Fibroblast of lung (primary cell): ENCODE results near the gene ZMYM5. TPM values are rescaled to one million over a fixed set of nuclear protein-coding genes. Genes with fewer than 3 reads are reported as not detected.

Experiments used
- DNase-seq, 2 donors: peaks; one replicate each; pipeline versions ENCODE4 v3.0.0 to v3.0.0-alpha.2; 2010; ENCODE audit warnings: low read depth in 2 of 2
- H2AFZ ChIP-seq: 2 replicates; pipeline ENCODE4 v1.5.1; 2012; ENCODE audit warnings: low read length, control low read depth, inconsistent platforms
- H3K27ac ChIP-seq: 2 replicates; pipeline ENCODE4 v1.5.1; 2011; ENCODE audit warnings: low read length, control low read depth; ENCODE audit not compliant: insufficient read depth
- H3K27me3 ChIP-seq: 2 replicates; pipeline ENCODE4 v1.5.1; 2011; ENCODE audit warnings: mild to moderate bottlenecking, low read length; ENCODE audit not compliant: control insufficient read depth, insufficient read depth
- H3K36me3 ChIP-seq: 2 replicates; pipeline ENCODE4 v1.5.1; 2011; ENCODE audit warnings: low read length; ENCODE audit not compliant: control insufficient read depth, insufficient read depth
- H3K4me1 ChIP-seq: 2 replicates; pipeline ENCODE4 v1.5.1; 2011; ENCODE audit warnings: low read length; ENCODE audit not compliant: control insufficient read depth, insufficient read depth; ENCODE audit errors: extremely low read depth
- H3K4me2 ChIP-seq: 2 replicates; pipeline ENCODE4 v1.5.1; 2011; ENCODE audit warnings: low read length, control low read depth; ENCODE audit not compliant: insufficient read depth; ENCODE audit errors: extremely low read depth
- H3K4me3 ChIP-seq, 4 experiments: fragments of 200-600 bp in 1 of 4; sonication (generic) in 1 of 4; replicated peaks in 1 of 4; 2 replicates each; pipeline ENCODE4 v1.5.1; 2011 to 2016; ENCODE audit warnings: low read length in 4 of 4, low read depth in 3 of 4, mild to moderate bottlenecking in 3 of 4, control low read depth in 2 of 4, inconsistent platforms in 1 of 4, mixed read lengths in 1 of 4; ENCODE audit not compliant: insufficient read depth in 1 of 4; ENCODE audit errors: control extremely low read depth in 1 of 4
- H3K79me2 ChIP-seq: 2 replicates; pipeline ENCODE4 v1.5.1; 2012; ENCODE audit warnings: mild to moderate bottlenecking, low read length, inconsistent platforms; ENCODE audit not compliant: control insufficient read depth, insufficient read depth
- H3K9ac ChIP-seq: 2 replicates; pipeline ENCODE4 v1.5.1; 2011; ENCODE audit warnings: mild to moderate bottlenecking, low read length, control low read depth; ENCODE audit not compliant: insufficient read depth
- H3K9me3 ChIP-seq: 2 replicates; pipeline ENCODE4 v1.5.1; 2012; ENCODE audit warnings: low read depth, low read length; ENCODE audit not compliant: control insufficient read depth, insufficient read depth
- H4K20me1 ChIP-seq: 2 replicates; pipeline ENCODE4 v1.5.1; 2011; ENCODE audit warnings: low read length; ENCODE audit not compliant: control insufficient read depth, insufficient read depth; ENCODE audit errors: extremely low read depth
- CTCF ChIP-seq, 2 donors: IDR thresholded peaks in 1 of 2; conservative IDR thresholded peaks in 1 of 2; 1 replicate in 1 of 2; 2 replicates in 1 of 2; pipeline ENCODE4 v1.5.1; 2011 to 2012; ENCODE audit warnings: low read length in 2 of 2, control low read depth in 1 of 2, inconsistent platforms in 1 of 2, low read depth in 1 of 2, mild to moderate bottlenecking in 1 of 2
- EZH2 ChIP-seq: IDR thresholded peaks from 2 replicates; pipeline ENCODE4 v1.5.1; 2012; ENCODE audit warnings: low read length, control low read depth, mild to moderate bottlenecking; ENCODE audit errors: missing control alignments
- polyA plus RNA-seq, 2 donors: library from polyadenylated mRNA; depleted of rRNA in 1 of 2; stranded (reverse) in 1 of 2; unstranded in 1 of 2; fragments of >200 nt; gene quantifications; 2 replicates each; pipeline ENCODE4 v1.2.1, GENCODE V29; 2011 to 2012; ENCODE audit warnings: missing spikeins in 1 of 2
- total RNA-seq: library from RNA; depleted of rRNA; stranded (reverse); fragments of >200 nt; gene quantifications from 2 replicates; pipeline ENCODE4 v1.2.1, GENCODE V29; 2014

Gene ZMYM5
- total and polyA plus RNA-seq, 2 donors (not counting 1 experiment from before 2014, with no cell fraction given), result 11.3 to 32.4 TPM

- Histone ChIP-seq H3K4me2 (no peak overlapping the region), H3K36me3 (peaks cover 3% of the 10 kb centered on the region), H3K27me3 (no peaks in the 10 kb centered on the region), H3K4me3 (no peak overlapping the region), H3K9ac (no peak overlapping the region), H3K27ac (no peak overlapping the region), H2AFZ (no peak overlapping the region), H4K20me1 (no peaks in the 10 kb centered on the region), H3K9me3 (no peaks in the 10 kb centered on the region), H3K4me1 (no peaks in the 10 kb centered on the region), H3K79me2 (peaks cover 12% of the 10 kb centered on the region)
- TF ChIP-seq EZH2 (no peak), CTCF (conservative IDR thresholded peaks at IDR 0.05 in 1 of 2, IDR thresholded peaks at IDR 0.05 in 1 of 2; ENCODE audit: low read depth in 1 of 2, low read length in 2 of 2) (no peak)
- DNase-seq, result no peak
These were observed 10.7 kb downstream of the ZMYM5 start for GRCh38 chr13:19852766-19853165.

GRCh38 chr13:19845758-19846157 lies 17.7 kb downstream of the ZMYM5 start:
- no peaks in the 10 kb centered on the region for H3K27me3 ChIP-seq
- H3K79me2 ChIP-seq, result peaks cover 12% of the 10 kb centered on the region
- H3K9me3 ChIP-seq, result no peaks in the 10 kb centered on the region
- TF ChIP-seq CTCF (conservative IDR thresholded peaks at IDR 0.05 in 1 of 2, IDR thresholded peaks at IDR 0.05 in 1 of 2; ENCODE audit: low read depth in 1 of 2, low read length in 2 of 2) (no peak), EZH2 (no peak)
- peaks cover 5% of the 10 kb centered on the region for H3K4me1 ChIP-seq
- H2AFZ ChIP-seq, result no peak overlapping the region
- peak overlapping the region; percentile 63 for H3K27ac ChIP-seq
- no peaks in the 10 kb centered on the region for H4K20me1 ChIP-seq
- no peak overlapping the region for H3K4me3 ChIP-seq
- DNase-seq, result peak; percentile 98 to 99
- H3K36me3 ChIP-seq, result peaks cover 2% of the 10 kb centered on the region
- no peak overlapping the region for H3K9ac ChIP-seq
- peak overlapping the region; percentile 4 for H3K4me2 ChIP-seq

- Histone ChIP-seq H3K4me1 (peaks cover 2% of the 10 kb centered on the region), H3K27ac (no peak overlapping the region), H3K4me2 (no peak overlapping the region), H3K27me3 (no peaks in the 10 kb centered on the region), H3K9ac (no peak overlapping the region), H3K9me3 (no peaks in the 10 kb centered on the region), H3K36me3 (peaks cover 2% of the 10 kb centered on the region), H4K20me1 (no peaks in the 10 kb centered on the region), H3K79me2 (peaks cover 3% of the 10 kb centered on the region), H2AFZ (no peak overlapping the region), H3K4me3 (no peak overlapping the region)
- peak; percentile 51 to 81 for DNase-seq
- no peak for TF ChIP-seq EZH2
- TF ChIP-seq CTCF (conservative IDR thresholded peaks at IDR 0.05 in 1 of 2, IDR thresholded peaks at IDR 0.05 in 1 of 2; ENCODE audit: low read depth in 1 of 2, low read length in 2 of 2), result no peak
These were observed 24.6 kb downstream of the ZMYM5 start for GRCh38 chr13:19838865-19839275.
